ENCODE measurements around the gene TBC1D25. TPM values are rescaled to one million over a fixed set of nuclear protein-coding genes. Genes with fewer than 3 reads are reported as not detected.

TBC1D25 gene
- total and polyA plus RNA-seq, 2 experiments from 2014 or later: 1.9 to 4.5 TPM

GRCh38 chrX:48507246-48507645 lies 32.3 kb upstream of the TBC1D25 start (continued):
- TF ChIP-seq, protein P1, sequence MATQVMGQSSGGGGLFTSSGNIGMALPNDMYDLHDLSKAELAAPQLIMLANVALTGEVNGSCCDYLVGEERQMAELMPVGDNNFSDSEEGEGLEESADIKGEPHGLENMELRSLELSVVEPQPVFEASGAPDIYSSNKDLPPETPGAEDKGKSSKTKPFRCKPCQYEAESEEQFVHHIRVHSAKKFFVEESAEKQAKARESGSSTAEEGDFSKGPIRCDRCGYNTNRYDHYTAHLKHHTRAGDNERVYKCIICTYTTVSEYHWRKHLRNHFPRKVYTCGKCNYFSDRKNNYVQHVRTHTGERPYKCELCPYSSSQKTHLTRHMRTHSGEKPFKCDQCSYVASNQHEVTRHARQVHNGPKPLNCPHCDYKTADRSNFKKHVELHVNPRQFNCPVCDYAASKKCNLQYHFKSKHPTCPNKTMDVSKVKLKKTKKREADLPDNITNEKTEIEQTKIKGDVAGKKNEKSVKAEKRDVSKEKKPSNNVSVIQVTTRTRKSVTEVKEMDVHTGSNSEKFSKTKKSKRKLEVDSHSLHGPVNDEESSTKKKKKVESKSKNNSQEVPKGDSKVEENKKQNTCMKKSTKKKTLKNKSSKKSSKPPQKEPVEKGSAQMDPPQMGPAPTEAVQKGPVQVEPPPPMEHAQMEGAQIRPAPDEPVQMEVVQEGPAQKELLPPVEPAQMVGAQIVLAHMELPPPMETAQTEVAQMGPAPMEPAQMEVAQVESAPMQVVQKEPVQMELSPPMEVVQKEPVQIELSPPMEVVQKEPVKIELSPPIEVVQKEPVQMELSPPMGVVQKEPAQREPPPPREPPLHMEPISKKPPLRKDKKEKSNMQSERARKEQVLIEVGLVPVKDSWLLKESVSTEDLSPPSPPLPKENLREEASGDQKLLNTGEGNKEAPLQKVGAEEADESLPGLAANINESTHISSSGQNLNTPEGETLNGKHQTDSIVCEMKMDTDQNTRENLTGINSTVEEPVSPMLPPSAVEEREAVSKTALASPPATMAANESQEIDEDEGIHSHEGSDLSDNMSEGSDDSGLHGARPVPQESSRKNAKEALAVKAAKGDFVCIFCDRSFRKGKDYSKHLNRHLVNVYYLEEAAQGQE (IDR thresholded peaks at IDR 0.05; ENCODE audit: unreplicated experiment): no peak
- TF ChIP-seq ZNF114 (CRISPR knock-in tag; IDR thresholded peaks at IDR 0.05) (no peak), ZNF331 (CRISPR knock-in tag; IDR thresholded peaks at IDR 0.05; ENCODE audit: low read depth) (no peak), JUNB (IDR thresholded peaks at IDR 0.05; ENCODE audit: unreplicated experiment) (no peak), CTCF (conservative IDR thresholded peaks at IDR 0.05; ENCODE audit: low read depth in 2 of 2) (no peak)

- 0 out of 2 replicates have a peak within 1 kb of the TSS, but pooled peaks have one; percentile 31 for H3K27ac Mint-ChIP-seq
- Histone ChIP-seq H2AFZ (peak within 1 kb of the TSS; percentile 90), H3F3A (replicated peaks; ENCODE audit: low read depth) (no peaks in the 10 kb centered on the region), H3K4me1 (ENCODE audit: insufficient read depth) (no peaks in the 10 kb centered on the region), H3K27ac (ENCODE audit: low read depth) (no peak within 1 kb of the TSS), H3K36me3 (ENCODE audit: insufficient read depth) (no peaks in the 10 kb centered on the region), H3K9me2 (ENCODE audit: insufficient read depth) (no peaks in the 10 kb centered on the region), H4K20me1 (replicated peaks; ENCODE audit: insufficient read depth) (no peaks in the 10 kb centered on the region), H3K4me2 (peak within 1 kb of the TSS; percentile 79), H3K79me2 (replicated peaks; ENCODE audit: insufficient read depth) (no peaks in the 10 kb centered on the region), H3K27me3 (ENCODE audit: insufficient read depth) (no peaks in the 10 kb centered on the region), H3K4me3 (peak within 1 kb of the TSS; percentile 75)
- peak within 1 kb of the TSS; percentile 87 for H3K4me3 Mint-ChIP-seq
- H3K27me3 Mint-ChIP-seq (ENCODE audit: insufficient read depth, low read depth, poor library complexity): peaks cover 9% of the 10 kb centered on the region
- DNase-seq (ENCODE audit: low spot score) (peak; percentile 79), ATAC-seq (peak; percentile 95)
- TF ChIP-seq POLR2AphosphoS5 (IDR thresholded peaks at IDR 0.05; ENCODE audit: low read depth): peak; percentile 55
- TF ChIP-seq, protein P1 (IDR thresholded peaks at IDR 0.05; ENCODE audit: unreplicated experiment): no peak
- H3K9me3 Mint-ChIP-seq: no peaks in the 10 kb centered on the region
- H3K36me3 Mint-ChIP-seq (ENCODE audit: low read depth): no peaks in the 10 kb centered on the region; the same call in 2 of the 3 replicates
- H3K4me1 Mint-ChIP-seq: peaks cover 3% of the 10 kb centered on the region; the same call in 1 of the 3 replicates
Observed at GRCh38 chrX:48508400-48509244, 30.9 kb upstream of the TBC1D25 start, which contains the start of gene PORCN. TSS of gene PORCN (plus strand) at chrX:48508992. CDS start at chrX:48509821, 829 bp downstream.

Data from GM23338 (cell line).